ENCODE measurements around the gene BABAM1. TPM values are rescaled to one million over a fixed set of nuclear protein-coding genes. Genes with fewer than 3 reads are reported as not detected.

BABAM1 gene
- total and polyA plus RNA-seq, 2 of the 4 experiments (the other 2 are of a cell fraction) = 95.1 to 101 TPM

- Histone ChIP-seq H3K9ac (ENCODE audit: low read depth, low read length) (no peak overlapping the region), H4K91ac (ENCODE audit: insufficient read depth, low read depth, low read length) (no peak overlapping the region), H3K4me2 (ENCODE audit: low read depth, low read length) (no peak overlapping the region), H2BK15ac (ENCODE audit: low read depth, low read length) (no peak overlapping the region), H2BK120ac (ENCODE audit: low read depth, low read length) (no peak overlapping the region), H4K20me1 (ENCODE audit: insufficient read depth, low read length) (peaks cover 8% of the 10 kb centered on the region; the same call in 1 of the 2 replicates), H2BK5ac (ENCODE audit: low read depth, low read length, poor library complexity, severe bottlenecking) (no peak overlapping the region), H3K79me1 (ENCODE audit: low read depth in 1 of 2, low read length in 2 of 2) (peaks cover 3 to 10% of the 10 kb centered on the region in 2 experiments; a peak in 2 of 4 replicates), H3K18ac (ENCODE audit: low read depth, low read length) (no peak overlapping the region), H3K4ac (ENCODE audit: low read depth, low read length) (no peak overlapping the region), H2AFZ (replicated peaks; ENCODE audit: low read length, poor library complexity) (no peak overlapping the region), H3K9me3 (ENCODE audit: control insufficient read depth, insufficient read depth, low read length) (no peaks in the 10 kb centered on the region), H3K14ac (replicated peaks; ENCODE audit: low read depth, low read length) (no peak overlapping the region), H3K36me3 (ENCODE audit: control insufficient read depth, insufficient read depth, low read length) (peaks cover 47% of the 10 kb centered on the region), H2BK20ac (ENCODE audit: low read depth, low read length) (no peak overlapping the region), H2AK5ac (ENCODE audit: low read depth, low read length) (no peak overlapping the region), H3K56ac (ENCODE audit: extremely low read depth, insufficient read depth, low read length) (no peak overlapping the region), H3K27me3 (ENCODE audit: control insufficient read depth, insufficient read depth, low read length) (no peaks in the 10 kb centered on the region), H3K4me1 (ENCODE audit: control insufficient read depth, insufficient read depth, low read length) (no peaks in the 10 kb centered on the region), H4K5ac (ENCODE audit: low read depth, low read length) (no peak overlapping the region), H3K4me3 (ENCODE audit: insufficient read depth, low read depth, low read length) (no peak overlapping the region), H2AK9ac (replicated peaks; ENCODE audit: low read depth, low read length, poor library complexity) (peak overlapping the region; percentile 70), H4K8ac (ENCODE audit: low read depth in 2 of 2, low read length in 2 of 2) (no peak overlapping the region), H3K23ac (ENCODE audit: low read depth, low read length) (no peak overlapping the region), H3K27ac (ENCODE audit: insufficient read depth, low read length) (no peak overlapping the region), H3K9me1 (ENCODE audit: insufficient read depth, low read length) (no peaks in the 10 kb centered on the region)
- TF ChIP-seq CEBPB (IDR thresholded peaks at IDR 0.05; ENCODE audit: low read depth, low read length) = no peak
- no peak for TF ChIP-seq SMC3 (IDR thresholded peaks at IDR 0.05; ENCODE audit: low read depth, low read length)
- TF ChIP-seq RCOR1 (IDR thresholded peaks at IDR 0.05; ENCODE audit: insufficient replicate concordance, low read length) = no peak
- no peak for TF ChIP-seq NFE2L2 (IDR thresholded peaks at IDR 0.05; ENCODE audit: low read depth, low read length)
- TF ChIP-seq RFX5 (IDR thresholded peaks at IDR 0.05; ENCODE audit: low read depth, low read length) = no peak
- TF ChIP-seq USF2 (IDR thresholded peaks at IDR 0.05; ENCODE audit: low read depth, low read length) = no peak
- DNase-seq (no peak), ATAC-seq (ENCODE audit: low read depth) (no peak)
- ChIA-PET POLR2A (ENCODE audit: unreplicated experiment) (no interaction called here), CTCF (no interaction called here)
- WGBS, 2 experiments (ENCODE audit: extremely low coverage in 2 of 2, insufficient read length in 1 of 2) = 95% methylated on average over 5 of the region's 19 CpGs; no CpG with 5 or more reads in 1 of the 2 experiments
- no TSS peak for BruUV-seq (replicated peaks)
- dilution Hi-C loops (cut with HindIII; ENCODE audit: low sequenced_read_pairs, unreplicated experiment) (no loop called here), in situ Hi-C loops (cut with MboI; ENCODE audit: low sequenced_read_pairs) (no loop called here), intact Hi-C loops (cut with micrococcal nuclease) (no loop called here)
These were observed 54.6 kb downstream of the BABAM1 start for GRCh38 chr19:17321655-17322489.
